Upper lobe of right lung (tissue), 1 donor: ENCODE results near the gene RPL39. TPM values are rescaled to one million over a fixed set of nuclear protein-coding genes. Genes with fewer than 3 reads are reported as not detected.

ENCODE experiments used
- ATAC-seq: fragments of 200-7000 bp; cut with Tn5 transposase; one replicate; pipeline ENCODE4 v1.9.1; 2020; ENCODE audit warnings: mild to moderate bottlenecking, moderate library complexity
- DNase-seq: peaks from one replicate; pipeline ENCODE4 v3.0.0-alpha.2; 2020
- H3K27ac ChIP-seq: fragments of 200-600 bp; one replicate; pipeline ENCODE4 v1.8.0; 2022
- H3K27me3 ChIP-seq: fragments of 200-600 bp; one replicate; pipeline ENCODE4 v1.8.0; 2022; ENCODE audit warnings: mild to moderate bottlenecking
- H3K36me3 ChIP-seq: fragments of 200-600 bp; one replicate; pipeline ENCODE4 v1.8.0; 2022
- H3K4me1 ChIP-seq: fragments of 200-600 bp; one replicate; pipeline ENCODE4 v1.8.0; 2022
- H3K4me3 ChIP-seq: fragments of 200-600 bp; one replicate; pipeline ENCODE4 v1.8.0; 2022; ENCODE audit warnings: mild to moderate bottlenecking
- H3K9me3 ChIP-seq: fragments of 200-600 bp; one replicate; pipeline ENCODE4 v1.8.0; 2022
- intact Hi-C: fragments of 100-400 bp; cut with DNase I; formaldehyde crosslinking; loops from one replicate; pipeline ENCODE4 v1.11.0; 2022
- total RNA-seq: library from RNA; stranded (reverse); fragmentation: NEBNext Ultra II Directional; extraction: Animal tissue kit (Norgen Biotek cat#: 25700); gene quantifications from one replicate; pipeline ENCODE4 v1.2.1, GENCODE V29; 2021
- TF ChIP-seq, protein P1 (sequence below): fragments of 200-600 bp; IDR thresholded peaks from one replicate; pipeline ENCODE4 v1.8.0; 2022; ENCODE audit warnings: antibody characterized with exemption
- donor health status: DM: no; HTN: yes; CAD: no; lungs with severe emphysema.

RPL39 gene
- total RNA-seq, 1 donor from 2014 or later = 1,275 TPM

DNA sequence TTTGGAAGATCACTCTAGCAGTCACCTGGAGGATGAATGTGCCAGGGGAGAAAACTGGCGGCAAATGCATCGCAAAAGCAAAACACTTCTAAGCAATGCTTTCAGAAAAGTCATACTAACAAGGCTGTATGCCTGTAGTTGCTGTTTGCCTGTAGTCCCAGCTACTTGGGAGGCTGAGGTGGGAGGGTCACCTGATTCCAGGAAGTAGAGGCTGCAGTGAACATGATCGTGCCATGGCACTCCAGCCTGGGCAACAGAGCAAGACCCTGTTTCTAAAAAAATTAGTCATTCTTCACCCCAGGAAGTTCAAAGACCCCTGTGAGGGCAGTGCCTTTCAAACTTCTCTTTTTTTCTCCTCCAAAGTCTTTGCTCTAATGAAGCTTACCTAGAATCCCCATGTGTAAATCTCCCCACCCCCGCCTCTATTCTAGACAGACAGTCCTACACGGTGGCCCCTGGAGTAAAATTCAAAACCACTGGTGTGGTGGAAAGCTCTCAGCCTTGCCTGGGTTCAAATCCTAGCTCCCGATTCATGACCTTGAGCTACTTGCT, 27.5 kb downstream of the RPL39 start:
- ATAC-seq (no peak), DNase-seq (no peak)
- Histone ChIP-seq H3K36me3 (no peaks in the 10 kb centered on the region), H3K9me3 (no peaks in the 10 kb centered on the region), H3K27me3 (no peaks in the 10 kb centered on the region), H3K4me3 (no peak overlapping the region), H3K27ac (no peak overlapping the region), H3K4me1 (no peaks in the 10 kb centered on the region)
- TF ChIP-seq, protein P1, sequence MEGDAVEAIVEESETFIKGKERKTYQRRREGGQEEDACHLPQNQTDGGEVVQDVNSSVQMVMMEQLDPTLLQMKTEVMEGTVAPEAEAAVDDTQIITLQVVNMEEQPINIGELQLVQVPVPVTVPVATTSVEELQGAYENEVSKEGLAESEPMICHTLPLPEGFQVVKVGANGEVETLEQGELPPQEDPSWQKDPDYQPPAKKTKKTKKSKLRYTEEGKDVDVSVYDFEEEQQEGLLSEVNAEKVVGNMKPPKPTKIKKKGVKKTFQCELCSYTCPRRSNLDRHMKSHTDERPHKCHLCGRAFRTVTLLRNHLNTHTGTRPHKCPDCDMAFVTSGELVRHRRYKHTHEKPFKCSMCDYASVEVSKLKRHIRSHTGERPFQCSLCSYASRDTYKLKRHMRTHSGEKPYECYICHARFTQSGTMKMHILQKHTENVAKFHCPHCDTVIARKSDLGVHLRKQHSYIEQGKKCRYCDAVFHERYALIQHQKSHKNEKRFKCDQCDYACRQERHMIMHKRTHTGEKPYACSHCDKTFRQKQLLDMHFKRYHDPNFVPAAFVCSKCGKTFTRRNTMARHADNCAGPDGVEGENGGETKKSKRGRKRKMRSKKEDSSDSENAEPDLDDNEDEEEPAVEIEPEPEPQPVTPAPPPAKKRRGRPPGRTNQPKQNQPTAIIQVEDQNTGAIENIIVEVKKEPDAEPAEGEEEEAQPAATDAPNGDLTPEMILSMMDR = no peak
- intact Hi-C loops = no loop called here

DNA sequence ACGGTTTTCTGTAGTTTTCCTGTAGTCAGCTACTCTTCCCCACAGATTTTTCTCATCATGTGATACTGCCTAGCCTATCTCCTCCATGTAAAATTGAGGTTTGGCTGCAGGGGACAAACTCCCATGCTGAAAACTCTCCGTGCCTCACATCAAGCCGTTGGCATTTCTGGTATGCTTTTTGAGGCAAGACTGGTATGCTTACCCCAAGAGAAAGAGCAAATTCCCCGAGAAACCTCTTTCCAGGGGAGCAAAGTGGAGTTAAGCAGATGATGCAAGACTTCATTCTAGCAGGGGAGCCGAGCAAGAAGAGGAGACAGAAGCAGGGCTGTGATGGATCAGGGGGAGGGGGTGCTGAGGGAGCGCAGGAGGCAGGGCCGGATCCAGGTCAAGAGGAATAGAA, 28.2 kb downstream of the RPL39 start:
- H3K27me3 ChIP-seq = no peaks in the 10 kb centered on the region
- DNase-seq (no peak), ATAC-seq (peak; percentile 22)
- no peaks in the 10 kb centered on the region for H3K9me3 ChIP-seq
- H3K27ac ChIP-seq = no peak overlapping the region
- no peaks in the 10 kb centered on the region for H3K4me1 ChIP-seq
- intact Hi-C loops = no loop called here
- TF ChIP-seq, protein P1 = no peak
- no peaks in the 10 kb centered on the region for H3K36me3 ChIP-seq
- H3K4me3 ChIP-seq = no peak overlapping the region

- no peak overlapping the region for H3K4me3 ChIP-seq
- H3K36me3 ChIP-seq = no peaks in the 10 kb centered on the region
- H3K4me1 ChIP-seq = no peaks in the 10 kb centered on the region
- H3K27ac ChIP-seq = no peak overlapping the region
- intact Hi-C loops = no loop called here
- no peak for ATAC-seq
- no peaks in the 10 kb centered on the region for H3K9me3 ChIP-seq
- TF ChIP-seq, protein P1 = no peak
- H3K27me3 ChIP-seq = no peaks in the 10 kb centered on the region
- no peak for DNase-seq
These were observed 28.7 kb downstream of the RPL39 start for GRCh38 chrX:119762718-119763117.

GRCh38 chrX:119760026-119760877, 31.2 kb downstream of the RPL39 start:
- Histone ChIP-seq H3K27ac (no peak overlapping the region), H3K27me3 (no peaks in the 10 kb centered on the region), H3K9me3 (no peaks in the 10 kb centered on the region), H3K4me1 (no peaks in the 10 kb centered on the region), H3K4me3 (peak overlapping the region; percentile 53), H3K36me3 (no peaks in the 10 kb centered on the region)
- TF ChIP-seq, protein P1 = no peak
- intact Hi-C loops = no loop called here
- no peak for DNase-seq
- no peak for ATAC-seq

- Histone ChIP-seq H3K27me3 (no peaks in the 10 kb centered on the region), H3K4me1 (no peaks in the 10 kb centered on the region), H3K4me3 (peak overlapping the region; percentile 53), H3K27ac (no peak overlapping the region), H3K9me3 (no peaks in the 10 kb centered on the region), H3K36me3 (no peaks in the 10 kb centered on the region)
- no peak for ATAC-seq
- DNase-seq = no peak
- intact Hi-C loops = no loop called here
- TF ChIP-seq, protein P1 = no peak
These were observed 32.1 kb downstream of the RPL39 start for GRCh38 chrX:119759248-119759766.
